Endometrial microvascular endothelial cells (primary cell): ENCODE results near the gene HOXC5. TPM values are rescaled to one million over a fixed set of nuclear protein-coding genes. Genes with fewer than 3 reads are reported as not detected.

ENCODE experiments used
- in situ Hi-C: cut with HindIII; loops from 2 replicates; pipeline ENCODE4 v1.10.0; 2017; ENCODE audit warnings: low sequenced_read_pairs, low pct_unique_long_range_greater_than_20kb; ENCODE audit errors: inconsistent ontology term
- total RNA-seq: library from RNA; depleted of rRNA; stranded (reverse); fragments of >200 nt; gene quantifications from one replicate; pipeline ENCODE4 v1.2.3, GENCODE V29; 2015; ENCODE audit errors: inconsistent ontology term

HOXC5 gene
- total RNA-seq, 1 donor from 2014 or later = not detected

DNA sequence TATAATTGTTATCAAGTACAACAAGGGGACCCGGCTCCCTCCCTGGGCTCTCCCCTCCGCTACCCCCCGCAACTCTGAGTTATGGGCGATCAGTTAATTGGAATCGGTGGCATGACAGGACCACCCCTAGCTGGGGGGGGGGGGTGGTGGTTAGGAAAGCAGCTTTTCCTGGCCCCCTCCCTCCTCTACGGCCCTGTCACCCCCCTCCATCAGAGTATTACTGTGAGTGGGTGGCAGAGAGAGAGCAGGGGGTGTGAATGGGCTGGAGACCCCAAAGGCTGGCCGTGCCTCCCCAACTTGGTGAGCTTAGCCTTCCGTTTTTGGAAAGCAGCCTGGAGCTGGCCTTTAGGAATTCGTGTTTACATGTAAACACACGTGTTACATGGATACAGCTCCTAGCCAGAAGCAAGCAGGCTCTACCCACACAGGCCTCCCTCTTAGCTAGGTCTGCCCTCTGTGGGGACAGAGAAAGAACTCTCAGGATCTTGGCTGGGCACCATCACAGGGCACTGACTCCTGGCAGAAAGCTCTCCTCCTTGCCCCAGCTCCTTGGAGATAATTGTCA lies 19.7 kb downstream of the HOXC5 start:
- in situ Hi-C loops = no loop called here

DNA sequence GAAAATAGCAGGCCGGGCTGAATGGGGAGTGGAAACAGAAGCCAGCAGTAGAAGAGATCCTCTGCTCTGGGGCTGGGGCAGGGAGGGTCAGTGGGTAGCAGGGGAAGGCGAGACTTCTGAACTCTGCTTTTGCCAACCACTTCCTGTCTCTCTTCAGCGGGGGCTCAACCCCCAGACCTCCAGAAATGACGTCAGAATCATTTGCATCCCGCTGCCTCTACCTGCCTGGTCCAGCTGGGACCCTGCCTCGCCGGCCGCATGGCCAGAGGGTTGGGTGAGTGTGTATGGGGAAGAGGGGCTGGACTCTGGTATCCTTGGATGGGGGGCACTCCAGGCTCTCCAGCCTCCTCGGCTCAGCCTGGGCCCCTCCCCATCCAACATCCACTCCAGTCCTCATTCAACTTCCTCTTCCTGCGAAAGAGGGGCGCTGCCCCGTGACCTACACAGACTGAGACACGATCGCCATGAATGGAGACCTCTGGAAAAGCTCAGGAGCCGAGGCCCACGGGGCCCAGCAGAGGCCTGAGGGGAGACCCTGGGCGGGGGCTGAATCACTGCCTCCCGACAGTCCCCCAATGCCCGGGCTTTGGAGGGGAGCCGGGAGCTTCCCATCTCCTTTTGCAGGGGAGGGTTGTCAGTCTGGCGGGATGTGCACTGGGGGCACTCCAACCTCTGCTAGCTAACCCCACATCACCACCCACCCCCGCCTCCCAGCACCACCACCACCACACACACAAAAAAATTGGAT lies 20.3 kb downstream of the HOXC5 start:
- in situ Hi-C loops = no loop called here

DNA sequence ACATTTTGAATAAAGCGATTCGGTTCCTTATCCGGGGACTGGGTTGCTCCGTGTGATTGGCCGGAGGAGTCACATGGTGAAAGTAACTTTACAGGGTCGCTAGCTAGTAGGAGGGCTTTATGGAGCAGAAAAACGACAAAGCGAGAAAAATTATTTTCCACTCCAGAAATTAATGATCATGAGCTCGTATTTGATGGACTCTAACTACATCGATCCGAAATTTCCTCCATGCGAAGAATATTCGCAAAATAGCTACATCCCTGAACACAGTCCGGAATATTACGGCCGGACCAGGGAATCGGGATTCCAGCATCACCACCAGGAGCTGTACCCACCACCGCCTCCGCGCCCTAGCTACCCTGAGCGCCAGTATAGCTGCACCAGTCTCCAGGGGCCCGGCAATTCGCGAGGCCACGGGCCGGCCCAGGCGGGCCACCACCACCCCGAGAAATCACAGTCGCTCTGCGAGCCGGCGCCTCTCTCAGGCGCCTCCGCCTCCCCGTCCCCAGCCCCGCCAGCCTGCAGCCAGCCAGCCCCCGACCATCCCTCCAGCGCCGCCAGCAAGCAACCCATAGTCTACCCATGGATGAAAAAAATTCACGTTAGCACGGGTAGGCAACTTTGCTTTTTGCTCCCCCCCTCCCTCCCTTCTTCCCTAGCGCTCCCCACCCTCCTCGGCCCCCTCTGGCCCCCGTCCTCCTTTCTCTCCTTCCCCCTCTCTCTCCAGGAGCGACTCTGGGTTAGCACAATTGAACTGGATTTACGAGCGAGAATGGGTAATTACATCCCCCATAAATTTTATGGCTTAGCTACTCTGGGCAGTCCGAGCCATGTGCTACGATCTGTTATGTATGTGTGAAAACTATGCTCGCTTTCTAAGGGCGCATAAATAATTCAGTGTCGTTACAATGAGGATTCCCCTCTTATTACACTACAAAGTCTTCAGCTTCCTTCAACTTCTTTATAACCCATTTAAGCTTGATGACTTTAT lies 21.2 kb downstream of the HOXC5 start, which contains the start of gene HOXC4:
Gene HOXC4, plus strand, starts transcription at position 85 of the 991 bp plus-strand sequence. Its CDS starts 88 bp downstream, at position 173.
- in situ Hi-C loops = no loop called here

DNA sequence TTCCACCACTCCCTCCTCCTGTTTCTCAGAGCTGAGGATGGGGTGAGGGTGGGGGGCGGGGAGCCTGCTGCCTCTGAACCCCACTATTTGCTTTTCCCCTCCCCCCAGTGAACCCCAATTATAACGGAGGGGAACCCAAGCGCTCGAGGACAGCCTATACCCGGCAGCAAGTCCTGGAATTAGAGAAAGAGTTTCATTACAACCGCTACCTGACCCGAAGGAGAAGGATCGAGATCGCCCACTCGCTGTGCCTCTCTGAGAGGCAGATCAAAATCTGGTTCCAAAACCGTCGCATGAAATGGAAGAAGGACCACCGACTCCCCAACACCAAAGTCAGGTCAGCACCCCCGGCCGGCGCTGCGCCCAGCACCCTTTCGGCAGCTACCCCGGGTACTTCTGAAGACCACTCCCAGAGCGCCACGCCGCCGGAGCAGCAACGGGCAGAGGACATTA lies 21.9 kb downstream of the HOXC5 start:
- in situ Hi-C loops = no loop called here

DNA sequence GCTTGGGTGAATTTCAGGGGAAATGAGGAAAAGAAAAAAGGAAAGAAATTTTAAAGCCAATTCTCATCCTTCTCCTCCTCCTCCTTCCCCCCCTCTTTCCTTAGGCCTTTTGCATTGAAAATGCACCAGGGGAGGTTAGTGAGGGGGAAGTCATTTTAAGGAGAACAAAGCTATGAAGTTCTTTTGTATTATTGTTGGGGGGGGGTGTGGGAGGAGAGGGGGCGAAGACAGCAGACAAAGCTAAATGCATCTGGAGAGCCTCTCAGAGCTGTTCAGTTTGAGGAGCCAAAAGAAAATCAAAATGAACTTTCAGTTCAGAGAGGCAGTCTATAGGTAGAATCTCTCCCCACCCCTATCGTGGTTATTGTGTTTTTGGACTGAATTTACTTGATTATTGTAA lies 22.7 kb downstream of the HOXC5 start:
- in situ Hi-C loops = no loop called here

DNA sequence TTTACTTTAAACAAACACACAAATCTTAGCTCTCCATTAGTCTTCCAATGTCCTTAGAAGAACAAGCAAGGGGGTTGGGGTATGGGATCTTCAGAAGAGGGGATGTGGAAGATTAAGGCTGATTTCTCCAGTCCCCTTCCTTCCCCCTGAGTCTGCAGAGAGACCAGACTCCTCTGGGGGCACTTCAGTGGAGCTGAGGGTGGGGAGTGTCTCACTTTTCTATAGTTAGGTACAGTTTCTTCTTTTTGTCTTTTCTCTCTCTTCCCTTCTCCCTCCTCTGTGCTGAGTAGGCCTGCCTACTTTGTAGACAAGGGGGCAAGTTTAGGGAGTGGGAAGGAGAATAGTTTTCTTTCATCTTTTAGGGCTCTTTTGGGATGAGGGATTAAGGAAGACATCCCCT lies 23.3 kb downstream of the HOXC5 start:
- in situ Hi-C loops = no loop called here

DNA sequence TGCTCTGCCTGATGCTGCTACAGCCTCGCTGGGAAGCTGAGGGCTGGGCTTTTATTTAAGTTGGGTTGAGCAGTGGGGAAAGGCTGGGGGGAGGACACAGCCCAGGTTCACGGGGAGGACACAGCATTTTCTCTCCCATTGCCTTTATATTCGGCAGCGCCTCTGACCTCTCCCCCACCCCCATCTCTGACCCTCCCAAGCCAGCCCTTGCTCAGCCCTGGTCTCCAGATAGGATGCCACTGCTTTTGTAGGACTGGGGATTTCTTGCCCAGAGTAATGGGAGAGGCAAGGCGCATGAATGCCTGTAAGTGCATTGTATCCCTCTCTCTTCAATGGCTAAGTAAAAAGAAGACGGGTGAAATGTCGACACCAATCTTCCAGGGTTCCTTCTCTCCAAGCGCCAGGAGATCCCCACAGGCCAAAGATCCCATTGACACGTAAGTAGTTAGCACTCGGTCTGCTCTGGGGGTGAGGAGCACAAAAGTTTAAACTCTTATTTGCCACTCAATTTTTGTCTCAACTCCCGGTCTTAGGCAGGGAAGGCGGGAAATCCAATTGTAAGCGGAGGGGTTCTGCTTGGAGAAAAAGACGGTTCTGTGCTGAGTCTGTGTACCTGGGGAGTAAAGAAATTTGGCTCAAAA lies 25.4 kb downstream of the HOXC5 start:
- in situ Hi-C loops = no loop called here

DNA sequence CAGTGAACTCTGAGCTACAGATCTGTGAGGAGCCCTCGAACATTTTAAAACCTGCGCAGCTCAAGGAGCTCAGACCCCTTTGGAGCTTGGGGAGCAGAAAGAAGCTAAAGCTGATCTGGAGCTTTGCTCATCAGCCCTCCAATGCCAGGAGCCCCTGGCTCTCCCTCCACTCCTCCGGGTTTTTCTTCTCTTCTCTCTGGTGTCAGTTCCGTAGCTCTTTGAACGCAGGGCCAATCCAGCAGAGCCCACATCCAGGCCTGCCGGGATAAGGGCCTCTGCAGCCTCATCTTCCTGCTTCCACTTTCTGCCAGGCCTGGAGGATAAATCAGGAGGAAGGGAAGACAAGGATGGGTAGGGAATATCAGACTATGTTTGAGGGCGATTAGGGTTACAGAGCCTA lies 26.8 kb downstream of the HOXC5 start:
- in situ Hi-C loops = no loop called here

DNA sequence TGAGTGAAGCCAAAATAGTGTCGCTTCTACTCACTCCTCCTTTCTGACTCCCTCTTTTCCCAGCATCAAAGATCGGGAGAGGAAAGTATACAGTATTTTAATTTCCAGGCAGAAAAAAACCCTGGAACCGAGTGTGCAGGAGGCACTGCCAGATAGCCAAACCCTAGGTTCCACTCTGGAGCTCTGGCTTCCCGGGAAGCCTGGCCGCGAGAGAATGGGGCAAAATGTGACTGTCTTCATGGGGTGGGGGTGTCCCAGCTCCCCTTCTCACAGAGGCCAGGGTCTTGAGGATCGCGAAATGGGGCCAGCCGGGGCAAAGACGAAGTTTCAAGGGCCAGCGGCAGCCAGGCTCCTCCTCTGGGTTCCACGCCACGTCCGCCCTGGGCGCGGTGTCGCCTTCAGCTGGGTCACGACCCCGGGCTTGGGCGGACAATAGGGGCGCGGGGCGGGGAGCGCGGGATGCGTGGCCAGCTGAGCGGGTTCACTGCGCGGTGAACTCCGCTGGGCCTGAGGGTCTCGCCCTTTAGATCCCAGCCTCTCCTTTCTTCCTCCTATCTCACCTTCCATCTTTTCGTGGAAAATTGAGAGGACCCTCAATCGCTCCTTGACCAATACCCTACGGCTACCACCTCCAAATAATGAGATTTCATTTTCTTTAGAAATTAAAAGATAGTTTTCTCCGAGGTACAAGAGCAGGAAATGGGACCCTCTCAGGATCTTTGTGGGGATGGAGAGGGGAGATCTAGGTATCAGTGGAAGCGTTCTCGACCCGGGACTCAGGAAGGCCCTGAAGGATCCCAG lies 27.5 kb downstream of the HOXC5 start:
- in situ Hi-C loops = no loop called here

DNA sequence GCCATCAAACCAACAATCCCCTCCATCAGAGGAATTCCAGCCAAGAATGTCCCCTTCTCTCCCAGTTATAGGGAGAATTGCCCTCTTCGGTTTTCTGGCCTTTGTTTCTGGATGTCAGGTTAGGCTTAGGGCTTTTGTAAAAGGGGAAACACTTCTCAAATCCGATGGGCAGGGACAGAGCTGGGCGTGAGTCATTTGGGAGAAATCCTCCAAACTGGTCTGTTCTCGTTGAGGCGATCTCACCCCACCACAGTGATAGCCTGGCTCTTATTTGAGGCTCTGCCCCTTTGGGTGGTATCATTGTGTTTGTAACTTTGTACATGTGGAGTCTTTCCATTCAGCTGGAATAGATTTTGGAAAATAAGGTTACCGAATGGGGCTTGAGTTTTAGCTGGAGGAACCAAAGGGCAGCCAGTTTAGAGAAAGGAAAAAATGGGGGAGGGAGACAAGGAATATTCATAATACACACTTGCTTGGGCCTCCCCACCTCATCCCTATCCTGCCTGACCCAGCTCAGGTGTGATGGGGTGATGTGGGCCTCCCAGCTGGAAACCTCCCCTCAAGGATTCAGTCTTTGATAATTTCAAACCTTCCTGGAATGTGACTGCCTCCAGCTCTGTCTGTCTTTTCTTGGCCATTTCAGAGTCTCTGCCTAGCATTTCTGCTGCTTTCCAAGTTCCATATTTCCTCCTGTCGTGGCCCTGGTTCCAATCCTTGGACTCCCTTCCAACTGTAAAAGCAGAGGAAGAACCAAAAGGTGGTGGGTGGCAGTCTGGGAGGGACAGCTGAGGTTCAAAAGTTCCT lies 28.3 kb downstream of the HOXC5 start:
- in situ Hi-C loops = no loop called here

DNA sequence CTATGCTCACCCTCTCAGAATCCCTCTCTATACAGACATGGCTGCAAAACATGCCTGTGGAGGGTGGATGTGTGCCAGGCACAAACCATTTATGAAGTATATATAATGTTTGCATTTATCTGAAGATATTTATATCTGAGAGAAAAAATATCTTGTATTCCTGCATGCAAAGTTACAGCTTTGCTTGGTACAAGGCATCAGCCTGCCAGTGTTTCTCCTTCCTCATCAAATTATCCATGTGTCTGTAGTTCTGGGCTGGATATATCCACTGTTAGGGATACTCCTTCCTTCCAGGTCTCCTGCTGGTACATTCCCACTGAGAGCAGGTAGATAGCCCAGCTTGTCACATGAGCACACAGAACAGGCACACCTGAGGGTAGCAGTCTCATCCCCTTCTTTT lies 32.8 kb downstream of the HOXC5 start:
- in situ Hi-C loops = no loop called here

DNA sequence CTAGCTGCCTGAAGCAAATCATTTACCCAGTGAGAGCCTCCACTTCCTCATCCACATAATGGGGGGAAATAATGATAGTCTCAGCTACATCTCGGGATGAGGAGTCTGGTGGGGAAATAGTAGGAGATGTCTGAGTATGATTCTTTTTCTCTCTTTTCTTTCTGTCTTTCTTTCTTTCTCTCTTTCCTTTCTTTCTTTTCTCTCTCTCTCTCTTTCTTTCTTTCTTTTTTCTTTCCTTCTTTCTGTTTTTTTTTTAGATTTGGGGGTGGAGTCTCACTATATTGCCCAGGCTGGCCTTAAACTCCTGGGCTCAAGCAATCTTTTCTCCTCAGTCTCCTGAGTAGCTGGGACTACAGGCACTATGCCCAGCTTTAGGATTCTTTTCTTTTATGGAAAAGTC lies 33.6 kb downstream of the HOXC5 start:
- in situ Hi-C loops = no loop called here

DNA sequence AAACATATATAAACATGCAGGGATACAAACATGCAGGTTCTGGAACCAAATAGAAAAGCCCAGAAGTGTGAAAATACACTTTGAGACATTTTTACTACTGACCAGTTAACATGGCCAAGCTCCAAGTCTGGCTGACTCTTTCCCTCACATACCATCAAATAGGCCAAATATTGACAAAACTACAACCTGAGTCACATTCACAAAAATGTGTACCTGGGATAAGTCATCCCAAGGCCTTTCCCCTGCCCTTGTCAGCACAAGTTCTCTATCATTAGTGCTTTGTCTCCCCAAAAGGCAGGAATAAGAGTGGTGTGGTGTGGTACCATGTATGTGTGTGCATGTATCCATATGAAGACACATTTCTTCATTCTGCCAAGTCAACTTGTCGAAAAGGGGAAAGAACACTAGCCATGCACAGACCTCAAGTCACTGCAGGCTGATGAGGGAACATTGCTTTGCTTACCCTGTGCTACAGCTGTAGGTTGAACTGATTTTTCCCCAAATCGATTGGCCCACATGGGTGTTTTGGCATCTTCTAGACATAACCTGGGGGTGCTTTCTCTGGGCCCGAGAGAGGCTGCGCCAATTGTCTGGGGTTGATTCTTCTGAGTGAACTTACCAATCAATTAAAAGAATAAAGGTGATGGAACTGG lies 35.7 kb downstream of the HOXC5 start:
- in situ Hi-C loops = no loop called here

DNA sequence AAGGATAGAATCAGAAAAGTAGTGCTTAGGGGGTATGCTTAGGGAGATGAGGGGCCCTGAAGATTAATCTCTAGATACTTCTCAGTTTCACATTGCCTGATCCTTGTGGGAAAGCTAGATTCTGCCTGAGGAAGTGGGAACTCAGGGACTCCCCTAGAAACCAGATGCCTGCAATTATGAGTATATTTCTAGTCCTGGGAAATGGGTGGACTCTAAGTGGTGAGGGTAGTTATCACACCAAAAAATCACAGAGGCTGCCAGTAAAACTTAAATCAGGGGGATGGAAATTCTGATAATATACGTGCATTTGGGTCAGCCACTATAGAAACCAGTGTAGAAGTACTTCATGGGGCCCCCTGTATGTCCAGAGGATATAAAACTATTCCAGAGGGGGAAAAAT lies 39.1 kb downstream of the HOXC5 start:
- in situ Hi-C loops = no loop called here

DNA sequence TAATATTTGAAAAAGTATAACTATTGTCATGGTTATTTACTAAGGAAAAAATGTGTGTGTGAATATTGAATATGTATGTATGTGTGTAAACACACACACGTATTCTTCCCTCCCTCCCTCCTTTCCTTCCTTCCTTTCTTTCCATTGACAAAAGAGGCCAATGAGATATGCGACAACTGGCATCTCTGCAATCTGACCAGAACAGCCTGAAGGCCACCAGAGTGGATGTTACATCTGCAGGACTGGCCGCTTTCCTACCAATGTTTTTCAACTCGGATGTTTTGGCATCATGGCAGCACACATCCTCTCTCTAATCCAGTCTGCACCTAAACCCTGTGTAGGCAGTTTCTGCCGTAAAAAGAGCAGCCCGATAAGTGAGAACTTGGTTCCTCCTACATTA lies 41.5 kb downstream of the HOXC5 start:
- in situ Hi-C loops = no loop called here

DNA sequence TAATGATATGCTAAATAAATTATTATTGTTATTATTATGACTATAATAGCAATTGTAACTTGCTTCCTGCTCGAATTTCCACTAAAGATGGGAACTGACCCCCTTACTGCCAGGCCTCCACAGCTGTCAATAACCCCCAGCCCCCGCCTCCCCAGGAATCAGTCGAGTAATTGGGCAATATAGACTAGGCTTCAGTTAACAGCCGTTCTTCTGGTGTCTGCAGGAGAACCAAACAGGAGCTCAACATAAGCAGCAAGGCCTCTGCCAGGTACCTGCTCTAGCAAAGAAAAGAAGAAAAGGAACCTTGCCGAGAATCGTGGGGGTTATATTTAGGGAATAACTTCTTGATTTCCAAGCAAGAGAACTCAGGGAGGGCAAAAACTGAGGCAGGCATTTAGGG lies 42.6 kb downstream of the HOXC5 start:
- in situ Hi-C loops = no loop called here

DNA sequence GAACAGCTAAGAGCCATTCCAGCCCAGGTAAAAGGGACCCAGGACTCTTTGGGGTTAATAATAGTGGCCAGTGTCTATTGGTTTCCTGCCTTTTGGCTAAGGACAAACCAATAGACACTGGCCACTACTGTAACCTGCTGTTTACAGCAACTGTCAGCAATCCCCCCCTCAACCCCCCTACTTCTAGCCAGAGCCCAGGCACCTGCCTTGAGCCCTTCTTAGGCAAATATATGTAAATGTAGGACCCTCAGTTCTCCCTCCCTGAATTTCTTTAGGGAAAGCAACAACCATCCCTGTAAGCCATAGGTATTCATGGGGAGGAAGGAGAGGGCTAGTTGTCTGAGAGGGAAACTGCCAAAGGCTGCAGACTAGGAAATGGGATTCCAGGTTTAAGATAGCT lies 43.1 kb downstream of the HOXC5 start:
- in situ Hi-C loops = no loop called here
